HK-2 (cell line): Measurements from ENCODE around the gene PPP2R2C.

ENCODE experiments used
- DNase-seq: peaks from one replicate; pipeline ENCODE4 v3.0.0-alpha.2; 2018; ENCODE audit not compliant: unreplicated experiment

Gene PPP2R2C

DNA sequence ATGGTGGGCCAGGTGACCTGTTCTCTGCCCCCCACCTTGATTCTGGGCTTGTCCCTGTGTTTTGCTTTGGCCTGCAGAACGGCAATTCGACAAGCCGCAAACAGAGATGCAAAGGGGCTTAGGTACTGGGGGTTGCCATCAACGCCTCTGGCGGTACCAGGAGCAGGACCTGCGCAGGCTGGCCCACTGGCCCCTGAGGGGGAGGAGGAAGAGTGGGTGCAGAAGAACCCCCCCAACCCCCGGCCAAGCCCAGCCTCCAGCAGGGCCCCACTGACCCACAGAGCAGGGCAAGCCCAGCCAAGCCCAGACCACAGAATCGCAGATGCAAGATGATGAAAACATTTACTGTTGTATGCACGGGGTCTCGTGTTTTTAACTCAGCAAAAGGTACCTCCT, 89.4 kb downstream of the PPP2R2C start:
- no peak for DNase-seq

DNA sequence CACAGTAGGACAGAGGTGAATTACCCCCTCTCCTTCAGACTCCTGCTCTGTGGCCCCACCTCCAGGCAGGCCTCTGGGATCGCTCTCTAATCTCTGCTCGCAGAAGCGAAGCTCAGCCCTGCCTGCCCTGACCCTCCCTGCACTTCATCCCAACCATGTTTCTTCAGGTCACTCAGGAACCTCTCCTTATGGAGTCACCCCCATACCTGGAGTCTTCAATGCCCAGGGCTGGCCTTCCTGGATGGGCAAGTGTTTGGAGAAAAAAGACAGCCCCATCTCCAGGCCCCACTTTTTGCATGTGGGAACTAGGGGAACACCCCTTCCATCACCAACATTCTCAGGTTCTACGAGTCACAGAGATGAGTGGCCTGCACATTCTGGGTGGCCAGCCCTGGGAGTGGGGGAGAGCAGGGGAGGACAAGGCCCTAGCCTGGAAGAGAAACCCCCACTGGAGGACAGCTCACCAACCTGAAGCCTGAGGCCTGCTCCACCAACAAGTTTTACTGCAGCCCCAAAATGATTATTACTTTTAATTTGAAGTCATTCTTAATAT, 90.8 kb downstream of the PPP2R2C start:
- no peak for DNase-seq

DNA sequence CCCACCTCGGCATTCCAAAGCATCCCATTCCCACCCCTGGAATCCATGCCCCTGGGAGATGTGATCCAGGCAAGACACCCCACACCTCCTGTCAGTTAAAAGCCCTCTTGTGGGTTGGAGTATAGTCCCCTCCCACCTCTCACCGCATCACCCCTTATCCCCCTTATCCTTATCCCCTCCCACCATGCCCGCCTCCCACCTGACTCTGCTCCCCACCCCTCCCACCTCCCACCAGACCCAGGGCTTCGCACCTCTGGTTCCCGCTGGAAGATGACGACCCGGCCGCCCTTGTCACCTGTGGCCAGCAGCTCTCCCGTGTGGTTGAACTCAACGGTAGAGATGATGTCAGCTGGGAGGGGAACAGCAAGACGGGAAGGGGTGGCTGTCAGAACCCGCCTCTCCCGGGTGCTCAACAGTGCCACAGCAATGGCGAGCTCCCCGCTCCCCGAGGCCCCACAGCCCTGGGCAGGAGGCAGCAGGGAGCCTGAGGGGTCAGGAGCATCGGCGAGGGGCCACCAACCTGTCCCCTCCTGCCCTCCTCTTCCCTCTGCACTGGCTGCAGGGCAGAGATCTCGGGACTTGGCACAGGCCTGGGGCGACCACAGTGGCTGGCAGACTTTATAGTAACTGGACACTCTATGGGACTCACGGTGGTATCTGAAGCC, 91.5 kb downstream of the PPP2R2C start:
- DNase-seq: no peak

DNA sequence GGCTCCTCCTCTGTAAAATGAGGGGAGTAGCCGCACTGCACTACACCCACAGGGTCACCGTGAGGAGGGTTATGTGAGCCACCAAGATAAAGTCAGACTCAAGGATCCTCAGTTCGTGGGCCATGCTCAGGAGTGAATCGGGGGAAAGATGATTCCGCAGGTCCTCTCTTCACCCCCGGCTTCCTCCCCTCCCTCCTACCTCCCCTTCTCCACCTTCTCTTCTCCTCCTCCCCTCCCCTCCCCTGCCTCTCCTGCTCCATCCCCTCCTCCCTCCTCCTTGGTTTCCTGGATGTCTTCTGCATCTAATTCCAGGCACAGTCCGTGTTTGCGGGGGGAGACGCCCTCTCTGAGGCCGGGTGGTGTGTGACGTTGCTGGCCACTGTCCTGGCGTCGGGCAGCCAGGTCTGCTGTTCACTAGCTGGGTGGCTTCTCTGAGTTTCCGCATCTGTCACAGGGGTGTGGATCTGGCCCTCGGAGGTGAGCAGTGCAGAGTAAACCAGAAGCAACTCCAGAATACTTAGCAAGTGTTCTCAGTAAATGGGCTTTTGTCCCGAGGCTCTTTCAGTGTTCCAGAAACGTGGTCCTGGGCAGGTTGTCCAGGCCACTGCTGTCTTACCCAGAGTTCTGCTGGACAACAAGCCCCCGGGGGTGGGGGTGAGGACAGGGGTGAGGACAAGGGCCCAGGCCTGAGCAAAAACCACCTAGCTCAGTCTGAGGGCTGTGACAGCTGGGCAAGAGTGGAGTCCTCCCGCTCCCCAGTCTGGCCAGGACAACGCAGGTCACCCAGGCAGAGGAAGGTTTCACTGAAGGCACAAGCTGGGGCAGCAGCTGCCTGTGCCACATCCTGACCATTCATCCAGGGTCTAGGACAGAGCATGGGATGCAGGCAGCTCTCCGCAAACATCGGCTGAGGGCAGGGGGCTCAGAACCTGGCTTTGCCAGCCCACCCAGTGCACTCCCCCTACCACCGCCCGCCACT, 92.4 kb downstream of the PPP2R2C start:
- DNase-seq: no peak

DNA sequence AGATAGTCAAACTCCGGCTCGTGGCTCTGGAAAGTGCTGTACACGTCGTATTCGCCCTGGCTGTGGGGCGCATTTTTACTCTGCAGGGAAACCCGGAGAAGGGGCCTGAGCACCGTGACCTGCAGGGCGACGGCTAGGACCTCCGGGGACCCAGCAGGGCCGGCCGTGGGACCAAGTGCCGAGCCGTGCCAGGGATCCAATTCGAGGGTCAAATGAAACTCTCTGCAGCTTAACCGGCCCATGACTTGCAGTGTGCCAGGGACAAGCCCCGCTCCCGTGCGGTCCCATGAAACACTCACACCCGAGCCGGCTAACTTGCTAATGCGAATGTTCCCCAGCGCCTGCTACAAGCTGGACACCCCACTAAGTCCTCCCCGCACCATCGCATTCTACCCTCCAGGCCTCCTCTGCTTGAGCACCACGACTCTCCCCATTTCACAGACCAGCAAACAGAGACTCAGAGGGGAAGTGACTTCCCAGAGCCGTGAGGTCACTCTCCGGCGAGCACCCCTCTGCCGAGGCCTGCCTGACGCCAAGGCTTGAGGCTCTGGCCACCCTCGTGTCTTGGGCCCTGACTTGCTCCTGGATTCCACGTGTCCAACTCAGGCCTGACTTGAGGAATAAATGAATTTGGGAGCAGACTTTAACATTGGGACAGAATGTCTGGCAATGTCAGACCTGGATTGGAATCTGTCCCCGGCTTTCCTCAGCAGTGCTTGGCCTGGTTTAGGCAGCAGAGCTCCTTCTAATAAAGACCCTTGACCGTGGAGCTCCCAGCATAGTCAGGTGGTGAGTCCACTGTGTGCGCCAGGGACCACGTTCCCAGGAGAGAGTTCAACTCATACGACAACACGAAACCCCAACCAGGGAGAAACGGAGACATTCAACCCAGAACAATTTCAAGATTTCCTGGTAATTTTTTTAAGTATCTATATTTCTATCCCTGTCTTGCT, 93.6 kb downstream of the PPP2R2C start:
- no peak for DNase-seq

DNA sequence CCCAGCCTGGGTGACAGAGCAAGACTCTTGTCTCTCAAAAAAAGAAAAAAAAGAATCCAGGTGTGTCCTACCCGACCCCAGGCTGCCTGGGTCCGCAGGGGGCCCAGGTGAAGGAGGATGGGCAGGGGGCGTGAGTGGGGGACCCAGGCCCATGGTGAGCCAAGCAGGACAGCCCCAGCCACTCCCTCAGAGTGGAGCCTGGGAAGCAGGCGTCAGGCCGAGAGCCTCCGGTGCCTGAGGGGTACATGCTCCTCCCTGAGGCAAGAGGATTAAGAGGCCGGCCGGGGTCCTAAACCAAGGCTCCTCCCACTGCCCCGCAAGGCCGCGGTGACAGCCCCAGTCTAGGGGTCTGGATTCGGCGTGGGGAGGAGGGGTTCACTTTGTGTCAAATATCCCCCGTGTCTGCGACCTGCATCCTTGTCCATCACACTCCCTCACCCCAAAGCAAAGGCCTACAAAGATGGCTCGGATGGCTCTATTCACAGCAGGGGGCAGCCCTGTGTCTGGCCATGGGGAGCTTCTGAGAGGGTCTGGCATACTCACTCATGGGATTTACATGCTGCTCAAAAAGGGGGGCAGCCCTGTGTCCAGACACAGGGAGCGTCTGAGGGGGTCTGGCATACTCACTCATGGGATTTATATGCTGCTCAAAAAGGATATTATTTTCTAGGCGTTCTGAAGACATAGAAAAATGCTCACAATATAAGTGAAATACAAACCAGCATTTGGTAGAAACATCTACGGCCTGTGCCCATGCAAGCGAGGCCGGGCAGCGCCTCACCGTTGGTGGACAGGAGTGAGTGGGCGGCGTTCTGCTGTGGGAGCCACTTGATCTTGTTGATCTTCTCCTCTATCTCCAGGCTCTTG, 94.6 kb downstream of the PPP2R2C start:
- DNase-seq: no peak

DNA sequence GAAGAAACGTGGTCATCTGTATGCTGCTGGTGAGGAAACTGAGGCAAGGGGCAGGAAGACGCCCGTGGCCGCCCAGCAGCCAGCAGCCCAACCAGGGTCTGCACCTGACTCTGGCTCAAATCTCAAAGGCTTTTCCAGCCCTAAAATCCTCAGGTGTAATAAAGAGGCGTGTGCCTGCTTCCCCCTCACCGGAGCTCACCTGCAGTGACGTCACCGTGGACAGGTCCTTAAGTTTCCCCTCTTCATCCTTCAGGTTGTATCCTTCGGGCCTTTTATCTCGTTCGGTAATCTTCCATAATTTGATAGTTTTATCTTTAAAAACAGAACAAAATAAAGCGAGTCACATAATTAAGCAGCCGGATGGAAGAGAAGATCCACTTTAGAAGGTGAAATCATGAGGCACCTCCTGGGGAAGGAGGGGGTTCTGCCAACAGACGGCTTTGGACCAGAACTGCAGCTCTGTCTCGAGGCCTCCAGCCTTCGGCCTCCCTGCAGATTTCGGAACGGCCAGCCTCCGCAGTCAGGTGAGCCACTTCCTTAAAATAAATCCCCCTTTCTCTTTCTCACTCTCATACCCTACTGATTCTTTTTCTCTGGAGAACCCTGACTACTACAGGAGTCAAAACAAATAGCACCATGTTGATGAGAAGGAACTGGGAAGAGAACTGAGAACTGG, 96.7 kb downstream of the PPP2R2C start:
- no peak for DNase-seq

DNA sequence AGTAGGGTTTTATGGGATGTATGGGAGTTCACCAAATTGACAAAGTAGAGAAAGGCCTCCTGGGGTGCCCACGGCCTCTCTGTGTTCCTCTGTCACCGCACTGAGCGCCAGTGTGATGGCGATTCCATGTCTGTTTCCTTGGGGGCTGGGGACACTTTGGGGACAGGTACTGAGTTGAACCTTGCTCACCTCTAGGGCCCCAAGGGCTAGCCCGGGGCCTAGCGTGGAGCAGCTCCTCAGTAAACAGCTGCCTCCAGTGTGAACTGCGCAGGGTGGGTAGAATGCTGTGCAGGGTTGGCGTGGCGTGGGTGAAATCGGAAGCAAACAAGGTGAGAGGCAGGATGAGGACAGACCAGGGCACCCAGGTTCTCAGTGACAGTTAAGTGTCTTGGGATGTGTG, 97.8 kb downstream of the PPP2R2C start:
- no peak for DNase-seq

DNA sequence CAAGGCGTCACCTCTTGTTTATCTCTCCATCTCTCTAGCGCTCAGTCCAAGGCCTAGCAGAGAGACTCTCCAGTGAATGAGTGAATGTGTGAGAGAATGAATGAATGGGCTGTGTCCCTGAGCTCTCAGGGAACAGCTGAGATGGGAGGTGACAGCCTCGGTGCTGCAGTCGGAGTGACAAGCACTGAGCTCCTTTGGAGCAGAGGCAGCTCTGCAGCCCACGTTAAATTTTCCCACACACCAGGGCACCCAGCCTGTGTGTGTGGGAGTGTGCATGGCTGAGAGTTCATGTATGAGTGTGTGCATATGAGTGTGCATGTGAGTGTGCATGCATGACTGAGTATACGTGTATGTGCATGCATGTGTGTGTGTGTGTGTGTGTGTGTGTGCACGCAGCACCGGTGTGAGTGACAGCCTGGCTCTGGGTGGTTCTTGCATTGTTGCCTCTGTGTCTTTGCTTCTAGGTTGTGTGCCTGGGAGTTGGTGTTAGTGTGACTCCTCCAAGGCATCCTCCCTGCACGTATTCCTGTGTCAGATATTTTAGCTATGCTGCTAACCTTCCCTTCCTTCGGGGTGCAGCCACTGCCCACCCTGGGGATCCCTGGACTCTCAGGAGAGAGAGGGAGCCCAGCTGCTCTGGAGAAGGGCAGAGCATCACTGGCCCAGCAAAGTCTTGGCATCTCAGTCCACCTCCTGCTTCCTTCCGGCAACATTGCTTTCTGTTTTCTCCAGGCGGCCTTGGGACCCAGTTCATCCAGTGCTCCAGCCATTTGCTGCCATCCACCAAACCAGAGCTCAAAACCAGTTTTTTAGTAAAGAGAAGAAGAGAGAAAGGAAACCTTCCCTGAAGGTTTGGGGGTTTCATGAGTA, 98.6 kb downstream of the PPP2R2C start:
- DNase-seq: no peak

DNA sequence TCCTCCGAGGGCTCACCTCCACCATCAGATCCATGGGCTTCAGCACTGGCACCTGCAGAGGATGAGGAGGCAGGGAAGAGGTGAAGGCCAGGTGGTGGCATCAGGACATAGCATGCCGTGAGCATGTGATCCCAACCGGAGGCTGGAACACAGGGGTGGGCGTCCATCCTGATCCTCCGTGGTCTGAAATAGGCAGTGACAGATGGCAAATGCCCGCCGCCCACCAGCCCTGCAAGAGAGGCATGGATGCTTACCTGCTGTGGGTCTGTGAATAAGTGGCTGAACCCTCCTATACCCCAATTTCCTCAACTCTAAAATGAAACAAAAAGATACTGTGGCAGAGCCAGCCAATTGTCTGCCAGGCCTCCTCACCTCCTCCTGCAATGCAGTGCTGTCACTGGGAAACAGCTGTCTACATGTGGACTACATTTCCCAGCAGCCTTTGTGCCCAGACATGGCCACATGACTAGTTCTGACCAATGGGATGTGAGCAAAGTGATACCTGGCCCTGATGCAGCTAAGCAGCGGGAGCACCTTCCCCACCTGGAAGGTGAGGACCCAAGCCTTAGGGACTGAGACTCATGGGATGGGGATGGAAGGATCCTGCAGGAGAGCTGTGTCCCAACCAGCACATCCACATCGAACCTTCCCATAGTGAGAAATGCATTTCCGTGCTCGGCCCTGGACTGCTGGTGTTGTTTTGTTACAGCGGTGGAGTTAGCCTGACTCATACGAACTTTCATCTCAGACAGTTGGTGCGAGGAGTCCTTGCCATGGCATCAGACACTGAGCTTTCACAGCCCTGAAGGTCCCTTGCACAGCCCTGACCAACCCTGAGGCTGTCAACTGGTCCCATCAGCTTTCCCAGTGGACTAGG, 99.5 kb downstream of the PPP2R2C start:
- DNase-seq: no peak

DNA sequence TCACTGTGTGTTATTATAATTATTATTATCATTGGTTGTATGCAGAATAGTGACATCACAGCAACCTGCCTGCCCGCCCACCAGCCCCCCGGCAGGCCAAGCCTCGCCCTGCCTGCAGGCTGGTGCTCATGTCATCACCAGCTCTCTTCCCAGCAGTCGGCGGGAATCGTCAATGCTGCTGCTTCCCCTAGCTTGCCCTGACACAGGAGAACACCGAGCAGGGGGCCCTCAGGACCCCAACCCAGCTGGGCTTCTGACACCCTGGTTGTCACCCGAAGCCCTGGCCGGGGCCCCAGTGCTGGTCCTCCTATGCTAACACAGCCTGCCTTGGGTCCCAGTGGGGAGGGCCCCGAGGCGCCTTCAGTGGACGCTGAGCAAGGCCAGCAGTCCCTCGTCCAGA, 100.6 kb downstream of the PPP2R2C start:
- DNase-seq: no peak

DNA sequence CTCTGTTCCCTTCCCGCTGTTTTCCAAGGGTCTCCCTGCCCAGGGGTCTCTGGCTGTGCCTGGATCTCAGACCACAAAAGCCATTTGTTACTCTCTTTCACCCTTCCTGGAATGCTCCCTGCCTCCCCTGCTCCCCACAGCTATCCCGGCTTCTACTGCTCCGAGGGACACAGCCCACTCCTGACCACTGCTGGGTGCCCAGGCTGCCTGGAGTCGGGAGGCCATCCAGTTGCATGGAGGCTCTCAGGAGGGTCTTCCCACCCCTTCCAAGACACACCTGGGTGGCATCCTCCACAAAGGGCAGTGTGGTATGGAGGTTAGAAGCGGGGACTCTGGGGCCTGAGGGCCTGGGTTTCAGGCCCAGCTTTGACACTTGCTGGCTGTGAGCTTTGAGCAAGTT, 101.1 kb downstream of the PPP2R2C start:
- no peak for DNase-seq

DNA sequence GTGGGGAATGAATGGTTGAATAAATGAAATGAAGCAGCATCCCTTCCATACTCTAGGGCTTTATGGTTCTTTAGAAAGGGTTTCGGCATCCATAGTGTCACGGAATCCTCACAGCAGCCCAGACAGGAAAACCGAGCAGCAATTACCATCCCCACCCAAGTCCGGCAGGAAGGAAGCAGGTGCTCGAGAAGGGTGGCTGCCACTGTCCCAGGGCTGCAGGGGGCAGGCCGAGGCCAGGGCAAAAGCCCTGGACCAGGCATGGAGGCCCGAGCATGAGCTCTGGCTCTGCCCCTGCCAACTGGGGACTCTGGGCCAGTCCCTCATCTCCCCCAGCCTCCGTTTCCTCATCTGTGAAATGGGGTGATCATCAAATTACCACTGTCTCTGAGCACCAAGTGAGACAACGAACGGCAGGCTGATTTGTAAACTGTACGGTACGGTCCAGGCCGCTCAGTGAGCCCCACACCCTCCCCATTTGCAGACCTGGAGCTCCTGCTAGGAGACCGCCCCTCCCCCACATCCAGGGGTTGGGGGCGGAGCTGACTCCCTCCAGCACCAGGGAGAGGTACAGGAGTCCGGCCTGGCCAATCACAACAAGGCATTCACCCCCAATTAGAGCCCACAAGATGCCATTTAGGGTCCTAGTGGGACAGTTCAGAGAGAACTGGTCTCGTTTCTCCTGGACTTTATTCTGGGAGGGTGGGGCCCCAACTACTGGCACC, 102.3 kb downstream of the PPP2R2C start:
- no peak for DNase-seq

DNA sequence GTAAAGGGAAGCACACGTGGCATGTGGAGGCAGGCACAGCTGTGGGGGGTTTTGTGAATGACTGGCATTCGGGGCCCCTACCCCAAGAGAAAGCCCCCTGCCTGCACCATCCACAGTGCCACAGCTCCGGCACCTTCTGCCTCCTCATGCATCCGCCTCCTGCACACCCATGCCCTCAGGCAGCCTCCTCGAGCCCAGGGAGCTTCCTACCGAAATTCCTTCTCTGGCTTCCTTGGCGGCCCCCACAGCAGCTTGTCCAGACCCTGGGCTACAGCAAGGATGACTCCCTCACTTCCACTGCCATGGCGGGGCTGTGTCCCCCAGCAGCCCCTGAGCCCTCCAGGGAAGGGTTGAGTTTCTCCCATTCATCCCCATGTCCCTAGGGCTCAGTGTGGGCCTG, 102.9 kb downstream of the PPP2R2C start:
- no peak for DNase-seq

DNA sequence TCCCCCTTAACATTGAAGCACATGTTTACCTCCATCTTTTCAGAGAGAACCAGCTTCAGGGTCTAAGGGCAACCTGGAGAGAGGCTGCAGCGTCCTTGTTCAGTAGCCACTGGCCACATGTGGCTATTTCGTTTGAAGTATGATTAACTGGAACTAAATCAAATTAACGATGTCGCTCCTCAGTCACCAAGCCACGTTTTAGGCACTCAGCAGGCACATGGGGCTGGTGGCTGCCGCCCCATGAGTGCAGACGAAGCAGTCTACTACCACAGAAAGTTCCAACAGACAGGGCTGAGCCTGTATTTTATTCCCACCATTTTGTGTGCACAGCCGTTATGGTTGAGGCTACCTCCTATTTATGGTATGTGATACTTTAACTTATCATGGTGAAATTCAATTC, 103.4 kb downstream of the PPP2R2C start:
- DNase-seq: no peak

DNA sequence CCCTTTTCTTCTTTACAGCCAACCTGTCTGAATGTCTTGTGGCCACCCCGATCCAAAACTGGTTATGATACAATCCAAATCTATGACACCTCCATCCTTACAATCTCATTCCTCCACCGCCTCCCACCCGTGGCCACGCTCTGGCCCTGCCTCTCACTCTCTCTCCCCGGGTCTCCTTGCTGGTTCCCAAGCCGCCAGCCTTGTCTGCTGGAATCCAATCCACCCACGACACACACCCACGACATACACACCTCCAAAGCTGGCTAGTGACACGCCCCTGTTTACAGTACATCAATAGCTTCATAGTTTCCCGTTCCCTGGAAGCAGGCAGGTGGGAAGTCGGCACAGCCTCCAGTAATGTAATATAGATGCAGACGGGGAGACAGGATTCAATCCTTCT, 103.8 kb downstream of the PPP2R2C start:
- no peak for DNase-seq

DNA sequence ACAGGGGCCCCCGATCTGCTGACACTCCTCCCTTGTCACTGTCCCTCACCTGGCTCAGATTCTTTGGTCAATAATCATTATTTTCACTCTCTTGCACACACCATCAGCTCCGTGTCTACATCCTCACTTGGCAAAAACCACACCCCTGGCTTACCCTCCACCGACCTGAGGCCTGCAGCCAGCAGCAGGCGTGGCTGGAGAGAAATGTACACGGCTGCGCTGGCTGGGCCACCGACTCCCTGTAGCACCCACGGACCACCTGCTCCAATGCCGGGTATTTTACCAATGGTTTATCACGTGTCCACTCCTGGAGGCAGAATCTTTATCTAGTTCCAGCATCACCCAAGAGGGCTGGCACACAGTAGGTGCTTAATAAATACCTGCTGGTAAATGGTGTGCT, 104.3 kb downstream of the PPP2R2C start:
- DNase-seq: no peak
